Panc1 (cell line): ENCODE data around the gene GRIK1. TPM values are rescaled to one million over a fixed set of nuclear protein-coding genes. Genes with fewer than 3 reads are reported as not detected.

Experiments used
- ATAC-seq: fragments of 200-7000 bp; cut with Tn5 transposase; 2 replicates; pipeline ENCODE4 v1.9.1; 2020; ENCODE audit warnings: mild to moderate bottlenecking, moderate library complexity
- BruUV-seq: library from RNA; stranded (reverse); fragments of 400-500 nt; replicated peaks from 2 replicates; lab custom pipeline; 2021; lab: Mats Ljungman, UMichigan
- CTCF ChIA-PET: fragments of 300-600 bp; sonication (Branson Sonifier 250); formaldehyde crosslinking; loops from one replicate; lab custom pipeline; 2022; ENCODE audit warnings: antibody characterized with exemption; lab: Charles Lee
- POLR2A ChIA-PET: fragments of 300-600 bp; sonication (Branson Sonifier 250); formaldehyde crosslinking; loops from one replicate; lab custom pipeline; 2022; ENCODE audit warnings: antibody characterized with exemption; lab: Charles Lee
- DNase-seq: peaks from one replicate; pipeline ENCODE4 v3.0.0-alpha.2; 2010; ENCODE audit warnings: low read depth, low spot score
- H3K27ac ChIP-seq: 2 replicates; pipeline ENCODE4 v1.5.1; 2011; ENCODE audit warnings: mild to moderate bottlenecking, low read length, inconsistent platforms
- H3K27me3 ChIP-seq: fragments of 200-500 bp; sonication (Bioruptor generic); 2 replicates; pipeline ENCODE4 v1.6.0; 2014; ENCODE audit warnings: low read length, inconsistent platforms; ENCODE audit not compliant: control insufficient read depth, insufficient read depth
- H3K36me3 ChIP-seq: fragments of 200-500 bp; sonication (Bioruptor generic); 2 replicates; pipeline ENCODE4 v1.5.1; 2014; ENCODE audit warnings: inconsistent platforms, mild to moderate bottlenecking, low read length, moderate library complexity; ENCODE audit not compliant: control insufficient read depth, insufficient read depth
- H3K4me1 ChIP-seq: 2 replicates; pipeline ENCODE4 v1.5.1; 2011; ENCODE audit warnings: inconsistent platforms, mild to moderate bottlenecking, low read length, moderate library complexity; ENCODE audit not compliant: control insufficient read depth, insufficient read depth
- H3K4me3 ChIP-seq, 2 experiments: 2 replicates each; pipeline ENCODE4 v1.5.1; 2011 to 2012; ENCODE audit warnings: low read depth in 2 of 2, low read length in 2 of 2, mild to moderate bottlenecking in 2 of 2, inconsistent platforms in 1 of 2, moderate library complexity in 1 of 2
- H3K9me3 ChIP-seq: fragments of 200-500 bp; sonication (Bioruptor generic); 2 replicates; pipeline ENCODE4 v1.5.1; 2014; ENCODE audit warnings: low read depth, mild to moderate bottlenecking, inconsistent platforms, low read length, moderate library complexity; ENCODE audit not compliant: control insufficient read depth, insufficient read depth
- POLR2AphosphoS5 ChIP-seq: IDR thresholded peaks from 2 replicates; pipeline ENCODE4 v1.6.1; 2012; ENCODE audit warnings: mild to moderate bottlenecking, low read depth, low read length, moderate library complexity
- SIN3A ChIP-seq: IDR thresholded peaks from 2 replicates; pipeline ENCODE4 v1.6.1; 2012; ENCODE audit warnings: low read depth, mild to moderate bottlenecking, low read length, moderate library complexity, borderline replicate concordance; ENCODE audit not compliant: insufficient read depth
- TCF7L2 ChIP-seq: IDR thresholded peaks from 2 replicates; pipeline ENCODE4 v1.6.1; 2011; ENCODE audit warnings: mild to moderate bottlenecking, low read depth, low read length, inconsistent platforms
- in situ Hi-C: cut with HindIII; loops from 2 replicates; pipeline ENCODE4 v1.10.0; 2016; ENCODE audit warnings: low sequenced_read_pairs, low pct_unique_long_range_greater_than_20kb
- intact Hi-C: fragments of 100-400 bp; cut with micrococcal nuclease; formaldehyde crosslinking; loops from one replicate; pipeline ENCODE4 v1.10.0; 2022; ENCODE audit not compliant: unreplicated experiment
- total RNA-seq: library from RNA; stranded (reverse); gene quantifications from one replicate; pipeline ENCODE4 v1.2.1, GENCODE V29; 2021; ENCODE audit not compliant: unreplicated experiment
- TF ChIP-seq, protein P1 (sequence below): fragments of 450-650 bp; IDR thresholded peaks from 2 replicates; pipeline ENCODE4 v1.5.1; 2017; ENCODE audit warnings: mild to moderate bottlenecking
- TF ChIP-seq, protein P2 (sequence below), 2 experiments: IDR thresholded peaks; 2 replicates each; pipeline ENCODE4 v1.6.1; 2011 to 2012; ENCODE audit warnings: low read depth in 2 of 2, control low read depth in 1 of 2, low read length in 1 of 2, mild to moderate bottlenecking in 1 of 2, moderate library complexity in 1 of 2; ENCODE audit not compliant: insufficient read depth in 1 of 2

Gene GRIK1
- total RNA-seq, 1 experiment from 2014 or later = not detected

DNA sequence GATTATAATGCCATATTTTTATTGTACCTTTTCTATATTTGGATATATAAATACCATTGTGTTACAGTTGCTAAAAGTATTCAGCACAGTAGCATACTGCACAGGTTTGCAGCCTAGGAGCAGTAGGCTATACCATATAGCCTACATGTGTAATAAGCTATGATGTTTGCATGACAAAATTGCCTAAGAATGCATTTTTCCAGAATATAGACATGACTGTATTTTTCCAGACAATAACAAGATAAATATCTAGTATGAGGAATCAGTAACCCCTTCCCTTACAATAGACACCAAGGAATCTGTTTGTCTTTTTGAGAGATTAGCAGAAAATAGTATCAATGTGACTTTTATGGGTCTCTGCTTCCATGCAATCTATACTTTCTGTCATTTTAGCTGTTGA, 228.6 kb downstream of the GRIK1 start:
- CTCF ChIA-PET = no interaction called here
- in situ Hi-C loops (no loop called here), intact Hi-C loops (no loop called here)
- Histone ChIP-seq H3K9me3 (no peaks in the 10 kb centered on the region), H3K4me1 (no peaks in the 10 kb centered on the region), H3K27ac (no peak overlapping the region), H3K36me3 (no peaks in the 10 kb centered on the region), H3K27me3 (no peaks in the 10 kb centered on the region), H3K4me3 (no peak overlapping the region)
- TF ChIP-seq SIN3A (no peak), TCF7L2 (no peak), POLR2AphosphoS5 (no peak)
- TF ChIP-seq, protein P1, sequence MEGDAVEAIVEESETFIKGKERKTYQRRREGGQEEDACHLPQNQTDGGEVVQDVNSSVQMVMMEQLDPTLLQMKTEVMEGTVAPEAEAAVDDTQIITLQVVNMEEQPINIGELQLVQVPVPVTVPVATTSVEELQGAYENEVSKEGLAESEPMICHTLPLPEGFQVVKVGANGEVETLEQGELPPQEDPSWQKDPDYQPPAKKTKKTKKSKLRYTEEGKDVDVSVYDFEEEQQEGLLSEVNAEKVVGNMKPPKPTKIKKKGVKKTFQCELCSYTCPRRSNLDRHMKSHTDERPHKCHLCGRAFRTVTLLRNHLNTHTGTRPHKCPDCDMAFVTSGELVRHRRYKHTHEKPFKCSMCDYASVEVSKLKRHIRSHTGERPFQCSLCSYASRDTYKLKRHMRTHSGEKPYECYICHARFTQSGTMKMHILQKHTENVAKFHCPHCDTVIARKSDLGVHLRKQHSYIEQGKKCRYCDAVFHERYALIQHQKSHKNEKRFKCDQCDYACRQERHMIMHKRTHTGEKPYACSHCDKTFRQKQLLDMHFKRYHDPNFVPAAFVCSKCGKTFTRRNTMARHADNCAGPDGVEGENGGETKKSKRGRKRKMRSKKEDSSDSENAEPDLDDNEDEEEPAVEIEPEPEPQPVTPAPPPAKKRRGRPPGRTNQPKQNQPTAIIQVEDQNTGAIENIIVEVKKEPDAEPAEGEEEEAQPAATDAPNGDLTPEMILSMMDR = no peak
- TF ChIP-seq, protein P2, sequence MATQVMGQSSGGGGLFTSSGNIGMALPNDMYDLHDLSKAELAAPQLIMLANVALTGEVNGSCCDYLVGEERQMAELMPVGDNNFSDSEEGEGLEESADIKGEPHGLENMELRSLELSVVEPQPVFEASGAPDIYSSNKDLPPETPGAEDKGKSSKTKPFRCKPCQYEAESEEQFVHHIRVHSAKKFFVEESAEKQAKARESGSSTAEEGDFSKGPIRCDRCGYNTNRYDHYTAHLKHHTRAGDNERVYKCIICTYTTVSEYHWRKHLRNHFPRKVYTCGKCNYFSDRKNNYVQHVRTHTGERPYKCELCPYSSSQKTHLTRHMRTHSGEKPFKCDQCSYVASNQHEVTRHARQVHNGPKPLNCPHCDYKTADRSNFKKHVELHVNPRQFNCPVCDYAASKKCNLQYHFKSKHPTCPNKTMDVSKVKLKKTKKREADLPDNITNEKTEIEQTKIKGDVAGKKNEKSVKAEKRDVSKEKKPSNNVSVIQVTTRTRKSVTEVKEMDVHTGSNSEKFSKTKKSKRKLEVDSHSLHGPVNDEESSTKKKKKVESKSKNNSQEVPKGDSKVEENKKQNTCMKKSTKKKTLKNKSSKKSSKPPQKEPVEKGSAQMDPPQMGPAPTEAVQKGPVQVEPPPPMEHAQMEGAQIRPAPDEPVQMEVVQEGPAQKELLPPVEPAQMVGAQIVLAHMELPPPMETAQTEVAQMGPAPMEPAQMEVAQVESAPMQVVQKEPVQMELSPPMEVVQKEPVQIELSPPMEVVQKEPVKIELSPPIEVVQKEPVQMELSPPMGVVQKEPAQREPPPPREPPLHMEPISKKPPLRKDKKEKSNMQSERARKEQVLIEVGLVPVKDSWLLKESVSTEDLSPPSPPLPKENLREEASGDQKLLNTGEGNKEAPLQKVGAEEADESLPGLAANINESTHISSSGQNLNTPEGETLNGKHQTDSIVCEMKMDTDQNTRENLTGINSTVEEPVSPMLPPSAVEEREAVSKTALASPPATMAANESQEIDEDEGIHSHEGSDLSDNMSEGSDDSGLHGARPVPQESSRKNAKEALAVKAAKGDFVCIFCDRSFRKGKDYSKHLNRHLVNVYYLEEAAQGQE (IDR thresholded peaks at IDR 0.05; ENCODE audit: insufficient read depth in 1 of 2, low read depth in 2 of 2, low read length in 1 of 2) = no peak
- BruUV-seq = no TSS peak
- POLR2A ChIA-PET = no interaction called here
- no peak for ATAC-seq
- no peak for DNase-seq

DNA sequence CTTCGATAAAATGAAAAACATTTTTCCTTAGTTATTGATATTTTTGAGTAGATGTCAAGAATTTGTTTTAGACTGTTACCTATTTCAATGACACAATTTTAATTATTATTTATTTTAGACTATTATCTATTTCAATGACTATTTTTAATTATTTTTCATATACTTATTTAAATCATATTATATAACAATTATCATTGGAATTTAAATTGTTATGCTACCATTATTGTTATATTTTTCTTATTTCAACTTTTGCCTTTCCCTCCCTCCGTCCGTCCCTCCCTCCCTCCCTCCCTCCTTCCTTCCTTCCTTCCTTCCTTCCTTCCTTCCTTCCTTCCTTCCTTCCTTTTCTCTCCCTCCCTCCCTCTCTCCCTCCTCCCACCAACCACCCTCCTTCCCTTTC, 229.3 kb downstream of the GRIK1 start:
- Histone ChIP-seq H3K4me1 (no peaks in the 10 kb centered on the region), H3K27ac (no peak overlapping the region), H3K4me3 (no peak overlapping the region), H3K27me3 (no peaks in the 10 kb centered on the region), H3K36me3 (no peaks in the 10 kb centered on the region), H3K9me3 (no peaks in the 10 kb centered on the region)
- BruUV-seq = no TSS peak
- in situ Hi-C loops (no loop called here), intact Hi-C loops (no loop called here)
- CTCF ChIA-PET = no interaction called here
- no peak for TF ChIP-seq POLR2AphosphoS5
- no peak for TF ChIP-seq SIN3A
- no peak for TF ChIP-seq TCF7L2
- TF ChIP-seq, protein P2 (IDR thresholded peaks at IDR 0.05; ENCODE audit: insufficient read depth in 1 of 2, low read depth in 2 of 2, low read length in 1 of 2) = no peak
- TF ChIP-seq, protein P1 = no peak
- ATAC-seq (no peak), DNase-seq (no peak)
- POLR2A ChIA-PET = no interaction called here
